Small intestine (tissue), 7 donors: Measurements from ENCODE around the gene GALNT18. TPM values are rescaled to one million over a fixed set of nuclear protein-coding genes. Genes with fewer than 3 reads are reported as not detected.

Experiments used
- DNase-seq, 2 donors: peaks; one replicate each; pipeline versions ENCODE4 v3.0.0 to v3.0.0-alpha.2; 2013
- FAIRE-seq: peaks from 2 replicates; lab custom pipeline; 2012; peaks lifted over from hg19 to GRCh38; lab: Jason Lieb, UNC
- H3K27ac ChIP-seq, 3 donors: one replicate each; pipeline ENCODE4 v1.5.1; 2013; ENCODE audit warnings: low read length in 2 of 3, mild to moderate bottlenecking in 2 of 3, control low read depth in 1 of 3, inconsistent platforms in 1 of 3, low read depth in 1 of 3, moderate library complexity in 1 of 3
- H3K27me3 ChIP-seq, 3 donors: one replicate each; pipeline ENCODE4 v1.6.1; 2013; ENCODE audit warnings: low read length in 3 of 3, inconsistent platforms in 1 of 3; ENCODE audit not compliant: control insufficient read depth in 3 of 3, insufficient read depth in 3 of 3
- H3K36me3 ChIP-seq, 3 donors: one replicate each; pipeline ENCODE4 v1.6.1; 2013; ENCODE audit warnings: low read length in 3 of 3, inconsistent platforms in 1 of 3, low read depth in 1 of 3, mild to moderate bottlenecking in 1 of 3, moderate library complexity in 1 of 3; ENCODE audit not compliant: control insufficient read depth in 3 of 3, insufficient read depth in 2 of 3
- H3K4me1 ChIP-seq, 3 donors: one replicate each; pipeline ENCODE4 v1.6.1; 2013; ENCODE audit warnings: low read length in 2 of 3, inconsistent platforms in 1 of 3, low read depth in 1 of 3, mild to moderate bottlenecking in 1 of 3, moderate library complexity in 1 of 3; ENCODE audit not compliant: control insufficient read depth in 3 of 3, insufficient read depth in 2 of 3
- H3K4me3 ChIP-seq, 3 donors: one replicate each; pipeline ENCODE4 v1.5.1; 2013; ENCODE audit warnings: low read length in 3 of 3, control low read depth in 1 of 3, inconsistent platforms in 1 of 3, low read depth in 1 of 3, mild to moderate bottlenecking in 1 of 3, moderate library complexity in 1 of 3
- H3K9me3 ChIP-seq, 2 donors: one replicate each; pipeline ENCODE4 v1.6.1; 2013; ENCODE audit warnings: low read depth in 1 of 2, low read length in 1 of 2; ENCODE audit not compliant: control insufficient read depth in 2 of 2, insufficient read depth in 1 of 2
- WGBS, 3 donors: extraction: QIAGEN DNeasy Blood & Tissue Kit; methylation state at CpG; one replicate each; pipeline ENCODE4 v1.1.7; 2013; 5-methylcytosine and 5-hydroxymethylcytosine counted together
- polyA plus RNA-seq, 4 donors: library from polyadenylated mRNA; stranded (reverse) in 3 of 4; unstranded in 1 of 4; fragments of 200-250 nt in 3 of 4; fragments of 120-200 nt in 1 of 4; gene quantifications; one replicate each; pipeline versions ENCODE4 v1.2.1 to v1.2.3, GENCODE V29; 2013
- donor health status: healthy with polysubstance abuse.
- donor health status: control.
- donor health status: control.
- donor health status: Bipolar disorder and iron deficiency.
- donor health status: healthy.

Gene GALNT18
- polyA plus RNA-seq, 4 donors: 0.45 to 18.9 (median 1.5) TPM

- WGBS, 3 donors: 82 to 85% (median 82%) methylated on average over 4 of the region's 4 CpGs
- Histone ChIP-seq H3K27me3 (peaks cover 0 to 5% (median 0%) of the 10 kb centered on the region in 3 donors), H3K27ac (no peak overlapping the region), H3K4me3 (no peak overlapping the region), H3K9me3 (no peaks in the 10 kb centered on the region), H3K4me1 (no peaks in the 10 kb centered on the region), H3K36me3 (no peaks in the 10 kb centered on the region)
- DNase-seq (no peak), FAIRE-seq (no peak)
Observed at GRCh38 chr11:11420191-11420898, 201.5 kb downstream of the GALNT18 start.

GRCh38 chr11:11419747-11420146, 202.1 kb downstream of the GALNT18 start:
- H3K27me3 ChIP-seq: peaks cover 0 to 5% (median 0%) of the 10 kb centered on the region in 3 donors
- 72 to 83% (median 81%) methylated on average over 3 of the region's 3 CpGs for WGBS, 3 donors
- FAIRE-seq: no peak

GRCh38 chr11:11416917-11417316, 204.9 kb downstream of the GALNT18 start:
- no peaks in the 10 kb centered on the region for H3K36me3 ChIP-seq
- WGBS, 3 donors: 57 to 74% (median 69%) methylated on average over 4 of the region's 4 CpGs
- DNase-seq: no peak
- H3K4me1 ChIP-seq: no peaks in the 10 kb centered on the region
- no peak overlapping the region for H3K4me3 ChIP-seq
- H3K27me3 ChIP-seq: peaks cover 0 to 10% (median 0%) of the 10 kb centered on the region in 3 donors
- no peaks in the 10 kb centered on the region for H3K9me3 ChIP-seq
- H3K27ac ChIP-seq: no peak overlapping the region
- no peak for FAIRE-seq

More at GRCh38 chr11:11419747-11420146, 202.1 kb downstream of the GALNT18 start:
- no peak for DNase-seq
- Histone ChIP-seq H3K27ac (no peak overlapping the region), H3K9me3 (no peaks in the 10 kb centered on the region), H3K4me1 (no peaks in the 10 kb centered on the region), H3K4me3 (no peak overlapping the region), H3K36me3 (no peaks in the 10 kb centered on the region)

GRCh38 chr11:11416502-11416901, 205.3 kb downstream of the GALNT18 start:
- Histone ChIP-seq H3K9me3 (no peaks in the 10 kb centered on the region), H3K27me3 (peaks cover 0 to 9% (median 0%) of the 10 kb centered on the region in 3 donors), H3K36me3 (no peaks in the 10 kb centered on the region), H3K4me3 (no peak overlapping the region), H3K4me1 (no peaks in the 10 kb centered on the region), H3K27ac (no peak overlapping the region)
- WGBS, 3 donors: 52 to 60% (median 56%) methylated on average over 5 of the region's 5 CpGs
- FAIRE-seq (no peak), DNase-seq (no peak)

GRCh38 chr11:11415901-11416300, 205.9 kb downstream of the GALNT18 start:
- Histone ChIP-seq H3K4me1 (no peaks in the 10 kb centered on the region), H3K27ac (no peak overlapping the region), H3K36me3 (no peaks in the 10 kb centered on the region), H3K9me3 (no peaks in the 10 kb centered on the region), H3K4me3 (no peak overlapping the region), H3K27me3 (peaks cover 0 to 5% (median 0%) of the 10 kb centered on the region in 3 donors)
- WGBS, 3 donors: 53 to 72% (median 62%) methylated on average over 4 of the region's 4 CpGs
- FAIRE-seq: no peak
- no peak for DNase-seq

- H3K9me3 ChIP-seq: no peaks in the 10 kb centered on the region
- FAIRE-seq: no peak
- 92 to 93% (median 93%) methylated on average over 7 of the region's 7 CpGs for WGBS, 3 donors
- H3K27me3 ChIP-seq: peaks cover 0 to 5% (median 0%) of the 10 kb centered on the region in 3 donors
- no peak overlapping the region for H3K27ac ChIP-seq
- H3K4me1 ChIP-seq: no peaks in the 10 kb centered on the region
- H3K4me3 ChIP-seq: no peak overlapping the region
- DNase-seq: no peak
- no peaks in the 10 kb centered on the region for H3K36me3 ChIP-seq
Observed at GRCh38 chr11:11414996-11415395, 206.8 kb downstream of the GALNT18 start.

- H3K4me1 ChIP-seq: no peaks in the 10 kb centered on the region
- DNase-seq: no peak
- peaks cover 0 to 5% (median 0%) of the 10 kb centered on the region in 3 donors for H3K27me3 ChIP-seq
- no peak overlapping the region for H3K4me3 ChIP-seq
- H3K9me3 ChIP-seq: no peaks in the 10 kb centered on the region
- no peak for FAIRE-seq
- H3K36me3 ChIP-seq: no peaks in the 10 kb centered on the region
- 79 to 88% (median 80%) methylated on average over 6 of the region's 6 CpGs for WGBS, 3 donors
- H3K27ac ChIP-seq: no peak overlapping the region
Observed at GRCh38 chr11:11413776-11414175, 208.0 kb downstream of the GALNT18 start.

- FAIRE-seq: no peak
Observed at GRCh38 chr11:11411401-11411985, 210.3 kb downstream of the GALNT18 start.

More at GRCh38 chr11:11411401-11411985, 210.3 kb downstream of the GALNT18 start:
- Histone ChIP-seq H3K4me3 (no peak overlapping the region), H3K36me3 (no peaks in the 10 kb centered on the region), H3K4me1 (no peaks in the 10 kb centered on the region), H3K27ac (no peak overlapping the region), H3K27me3 (peaks cover 0 to 5% (median 0%) of the 10 kb centered on the region in 3 donors), H3K9me3 (no peaks in the 10 kb centered on the region)
- DNase-seq: no peak
- 66 to 86% (median 77%) methylated on average over 8 of the region's 8 CpGs for WGBS, 3 donors
